H54 (cell line): Measurements from ENCODE around the gene PPM1L.

Experiments
- DNase-seq: peaks from one replicate; pipeline ENCODE4 v3.0.0; 2011; ENCODE audit warnings: low spot score, mixed read lengths; ENCODE audit not compliant: insufficient read length
- FAIRE-seq: peaks from 3 replicates; lab custom pipeline; 2011; peaks lifted over from hg19 to GRCh38; lab: Jason Lieb, UNC
- POLR2A ChIP-seq: IDR thresholded peaks from 2 replicates; pipeline ENCODE4 v1.6.1; 2011; ENCODE audit warnings: low read depth, mild to moderate bottlenecking, low read length

PPM1L gene

GRCh38 chr3:160927620-160928019 lies 171.6 kb downstream of the PPM1L start:
- DNase-seq (no peak), FAIRE-seq (no peak)
- no peak for TF ChIP-seq POLR2A

GRCh38 chr3:160928183-160928726 lies 172.2 kb downstream of the PPM1L start:
- FAIRE-seq (peak; percentile 38), DNase-seq (no peak)
- TF ChIP-seq POLR2A: no peak

- no peak for DNase-seq
- FAIRE-seq: no peak
- no peak for TF ChIP-seq POLR2A
Measured at GRCh38 chr3:160929595-160929994, 173.6 kb downstream of the PPM1L start.

- no peak for FAIRE-seq
- DNase-seq: no peak
- TF ChIP-seq POLR2A: no peak
Measured at GRCh38 chr3:160931474-160931873, 175.4 kb downstream of the PPM1L start.

GRCh38 chr3:160935413-160936095 lies 179.5 kb downstream of the PPM1L start:
- FAIRE-seq (no peak), DNase-seq (no peak)
- TF ChIP-seq POLR2A: no peak

GRCh38 chr3:160941885-160942494 lies 186.0 kb downstream of the PPM1L start:
- no peak for DNase-seq
- peak; percentile 84 for FAIRE-seq
- no peak for TF ChIP-seq POLR2A

- DNase-seq: no peak
- FAIRE-seq: no peak
- no peak for TF ChIP-seq POLR2A
Measured at GRCh38 chr3:160943996-160944395, 188.0 kb downstream of the PPM1L start.

- TF ChIP-seq POLR2A: no peak
- FAIRE-seq: no peak
- DNase-seq: no peak
Measured at GRCh38 chr3:160945336-160945735, 189.3 kb downstream of the PPM1L start.

- TF ChIP-seq POLR2A: no peak
- FAIRE-seq (no peak), DNase-seq (no peak)
Measured at GRCh38 chr3:160948273-160948672, 192.2 kb downstream of the PPM1L start.

GRCh38 chr3:160949460-160949859 lies 193.4 kb downstream of the PPM1L start:
- DNase-seq (no peak), FAIRE-seq (no peak)
- TF ChIP-seq POLR2A: no peak

GRCh38 chr3:160950542-160950941 lies 194.5 kb downstream of the PPM1L start:
- no peak for TF ChIP-seq POLR2A
- DNase-seq (no peak), FAIRE-seq (no peak)

- no peak for FAIRE-seq
- TF ChIP-seq POLR2A: no peak
- DNase-seq: no peak
Measured at GRCh38 chr3:160950954-160951353, 194.9 kb downstream of the PPM1L start.

GRCh38 chr3:160951642-160952487 lies 195.8 kb downstream of the PPM1L start:
- DNase-seq: no peak
- FAIRE-seq: no peak
- no peak for TF ChIP-seq POLR2A

GRCh38 chr3:160953686-160954085 lies 197.7 kb downstream of the PPM1L start:
- no peak for TF ChIP-seq POLR2A
- DNase-seq (no peak), FAIRE-seq (no peak)
